ENCODE data around the gene MMP1.

- TF ChIP-seq, protein P1, sequence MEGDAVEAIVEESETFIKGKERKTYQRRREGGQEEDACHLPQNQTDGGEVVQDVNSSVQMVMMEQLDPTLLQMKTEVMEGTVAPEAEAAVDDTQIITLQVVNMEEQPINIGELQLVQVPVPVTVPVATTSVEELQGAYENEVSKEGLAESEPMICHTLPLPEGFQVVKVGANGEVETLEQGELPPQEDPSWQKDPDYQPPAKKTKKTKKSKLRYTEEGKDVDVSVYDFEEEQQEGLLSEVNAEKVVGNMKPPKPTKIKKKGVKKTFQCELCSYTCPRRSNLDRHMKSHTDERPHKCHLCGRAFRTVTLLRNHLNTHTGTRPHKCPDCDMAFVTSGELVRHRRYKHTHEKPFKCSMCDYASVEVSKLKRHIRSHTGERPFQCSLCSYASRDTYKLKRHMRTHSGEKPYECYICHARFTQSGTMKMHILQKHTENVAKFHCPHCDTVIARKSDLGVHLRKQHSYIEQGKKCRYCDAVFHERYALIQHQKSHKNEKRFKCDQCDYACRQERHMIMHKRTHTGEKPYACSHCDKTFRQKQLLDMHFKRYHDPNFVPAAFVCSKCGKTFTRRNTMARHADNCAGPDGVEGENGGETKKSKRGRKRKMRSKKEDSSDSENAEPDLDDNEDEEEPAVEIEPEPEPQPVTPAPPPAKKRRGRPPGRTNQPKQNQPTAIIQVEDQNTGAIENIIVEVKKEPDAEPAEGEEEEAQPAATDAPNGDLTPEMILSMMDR (IDR thresholded peaks at IDR 0.05) = no peak
- TF ChIP-seq POLR2A (IDR thresholded peaks at IDR 0.05) = no peak
Observed at GRCh38 chr11:102761646-102762238, 36.2 kb downstream of the MMP1 start.
